Lower leg skin (tissue), 3 donors: ENCODE measurements around the gene SEMA6B.

Source experiments
- CTCF ChIP-seq, 3 donors: fragments of 450-650 bp; IDR thresholded peaks; one replicate each; pipeline ENCODE4 v1.5.1; 2016; ENCODE audit warnings: antibody characterized with exemption in 3 of 3, mild to moderate bottlenecking in 3 of 3, moderate library complexity in 2 of 3
- POLR2A ChIP-seq, 2 donors: fragments of 450-650 bp; IDR thresholded peaks; one replicate each; pipeline ENCODE4 v1.6.1; 2016 to 2017; ENCODE audit warnings: antibody characterized with exemption in 2 of 2, mild to moderate bottlenecking in 1 of 2, moderate library complexity in 1 of 2

DNA sequence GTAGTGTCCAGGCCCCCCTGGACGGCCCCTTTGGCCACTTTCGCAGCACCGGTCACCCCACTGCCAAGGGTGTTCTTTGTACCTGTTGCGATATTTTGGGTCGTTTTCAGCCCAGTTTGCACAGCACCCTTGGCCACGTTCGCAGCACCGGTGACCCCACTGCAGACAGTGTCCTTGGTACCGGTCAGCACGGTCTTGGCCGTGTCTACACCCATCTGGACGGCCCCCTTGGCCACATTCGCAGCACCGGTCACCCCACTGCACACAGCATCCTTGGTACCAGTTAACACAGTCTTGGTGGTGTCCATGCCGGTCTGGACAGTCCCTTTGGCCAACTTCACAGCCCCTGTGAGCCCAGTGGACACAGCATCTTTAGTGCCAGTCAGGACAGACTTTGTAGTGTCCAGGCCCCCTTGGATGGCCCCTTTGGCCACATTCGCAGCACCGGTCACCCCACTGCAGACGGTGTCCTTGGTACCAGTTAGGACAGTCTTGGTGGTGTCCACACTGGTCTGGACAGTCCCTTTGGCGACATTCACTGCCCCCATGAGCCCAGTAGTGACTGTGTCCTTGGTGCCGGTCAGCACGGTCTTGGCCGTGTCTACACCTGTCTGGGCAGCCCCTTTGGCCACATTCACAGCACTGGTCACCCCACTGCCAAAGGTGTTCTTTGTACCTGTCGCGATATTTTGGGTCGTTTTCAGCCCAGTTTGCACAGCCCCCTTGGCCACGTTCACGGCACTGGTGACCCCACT, 48.0 kb downstream of the SEMA6B start:
- TF ChIP-seq CTCF (IDR thresholded peaks at IDR 0.05) (no peak), POLR2A (IDR thresholded peaks at IDR 0.05) (no peak)
